K562 (cell line): ENCODE results near the gene EPB41L4B. TPM values are rescaled to one million over a fixed set of nuclear protein-coding genes. Genes with fewer than 3 reads are reported as not detected.

ENCODE experiments used
- GATAD2B ChIP-seq: fragments of 450-650 bp; IDR thresholded peaks from 2 replicates; pipeline ENCODE4 v1.6.1; 2017; ENCODE audit warnings: mild to moderate bottlenecking, borderline replicate concordance
- SIN3A ChIP-seq, 2 experiments: fragments of 150-350 bp in 1 of 2; IDR thresholded peaks; 2 replicates each; pipeline ENCODE4 v1.6.1; 2011 to 2016; ENCODE audit warnings: borderline replicate concordance in 2 of 2, low read depth in 2 of 2, low read length in 2 of 2, mild to moderate bottlenecking in 2 of 2, moderate library complexity in 2 of 2; ENCODE audit not compliant: control insufficient read depth in 1 of 2
- SNIP1 ChIP-seq: fragments of 450-650 bp; IDR thresholded peaks from 2 replicates; pipeline ENCODE4 v1.7.1; 2017; ENCODE audit warnings: low read depth, mild to moderate bottlenecking
- SP1 ChIP-seq: sonication (generic); formaldehyde crosslinking; IDR thresholded peaks from 2 replicates; pipeline ENCODE4 v1.8.1; 2022; ENCODE audit warnings: mild to moderate bottlenecking, missing genetic modification reagents
- TRIM28 ChIP-seq: fragments of 450-650 bp; IDR thresholded peaks from 2 replicates; pipeline ENCODE4 v1.6.1; 2017
- ZNF134 ChIP-seq: fragments of 250-450 bp; sonication (Bioruptor Pico); conservative IDR thresholded peaks from 2 replicates; pipeline ENCODE4 v1.4.0; 2020
- ZNF146 ChIP-seq: IDR thresholded peaks from one replicate; pipeline ENCODE4 v1.6.1; 2018; ENCODE audit warnings: missing compliant biosample characterization; ENCODE audit not compliant: unreplicated experiment
- polyA plus RNA-seq, 8 experiments: library from polyadenylated mRNA; depleted of rRNA in 4 of 8; stranded (reverse) in 5 of 8; unstranded in 3 of 8; fragments of >200 nt; fragmentation: Nextera tagmentation in 2 of 8; fragmentation: Illumina TruSeq in 1 of 8; extraction: Ambion mirVana in 2 of 8; extraction: Trizol in 1 of 8; gene quantifications; 2 replicates each; pipeline versions ENCODE4 v1.2.1 to v1.2.3, GENCODE V29; 2011 to 2014; ENCODE audit warnings: inconsistent platforms in 1 of 8, missing spikeins in 1 of 8
- total RNA-seq, 7 experiments: library from RNA; depleted of rRNA in 6 of 7; stranded (reverse); fragments of >200 nt in 6 of 7; fragmentation: Illumina TruSeq in 2 of 7; extraction: Trizol in 2 of 7; gene quantifications; 2 replicates each; pipeline versions ENCODE4 v1.2.1 to v1.2.3, GENCODE V29; 2011 to 2021; ENCODE audit warnings: low replicate concordance in 1 of 7
- TF ChIP-seq, protein P1 (sequence below): sonication (generic); formaldehyde crosslinking; IDR thresholded peaks from 2 replicates; pipeline ENCODE4 v1.8.0; 2023; ENCODE audit warnings: mild to moderate bottlenecking, missing genetic modification reagents
- TF ChIP-seq, protein P2 (sequence below): sonication (generic); formaldehyde crosslinking; IDR thresholded peaks from 2 replicates; pipeline ENCODE4 v1.8.1; 2023; ENCODE audit warnings: mild to moderate bottlenecking, missing genetic modification reagents
- TF ChIP-seq, protein P3 (sequence below): fragments of 200-400 bp; formaldehyde crosslinking; IDR thresholded peaks from 2 replicates; pipeline ENCODE4 v1.6.1; 2017; ENCODE audit warnings: mild to moderate bottlenecking, low read depth, low read length, moderate library complexity
- TF ChIP-seq, protein P4 (sequence below), 2 experiments: fragments of 200-800 bp in 1 of 2; sonication (Bioruptor generic) in 1 of 2; sonication (generic) in 1 of 2; formaldehyde crosslinking in 1 of 2; IDR thresholded peaks in 1 of 2; conservative IDR thresholded peaks in 1 of 2; 2 replicates each; pipeline versions ENCODE4 v1.5.0 to v1.6.1; 2016 to 2020; ENCODE audit warnings: missing compliant biosample characterization in 1 of 2, missing genetic modification characterization in 1 of 2, missing genetic modification reagents in 1 of 2
- TF ChIP-seq, protein P5 (sequence below): sonication (generic); IDR thresholded peaks from 2 replicates; pipeline ENCODE4 v1.6.1; 2016
- TF ChIP-seq, protein P6 (sequence below): fragments of 250-450 bp; sonication (Bioruptor Pico); IDR thresholded peaks from 2 replicates; pipeline ENCODE4 v1.5.0; 2021; ENCODE audit warnings: mild to moderate bottlenecking, borderline replicate concordance

EPB41L4B gene
- total and polyA plus RNA-seq, 9 of the 15 experiments (the other 6 are each of a cell fraction or from before 2014, with no cell fraction given): 0.09 to 0.38 (median 0.21) TPM

DNA sequence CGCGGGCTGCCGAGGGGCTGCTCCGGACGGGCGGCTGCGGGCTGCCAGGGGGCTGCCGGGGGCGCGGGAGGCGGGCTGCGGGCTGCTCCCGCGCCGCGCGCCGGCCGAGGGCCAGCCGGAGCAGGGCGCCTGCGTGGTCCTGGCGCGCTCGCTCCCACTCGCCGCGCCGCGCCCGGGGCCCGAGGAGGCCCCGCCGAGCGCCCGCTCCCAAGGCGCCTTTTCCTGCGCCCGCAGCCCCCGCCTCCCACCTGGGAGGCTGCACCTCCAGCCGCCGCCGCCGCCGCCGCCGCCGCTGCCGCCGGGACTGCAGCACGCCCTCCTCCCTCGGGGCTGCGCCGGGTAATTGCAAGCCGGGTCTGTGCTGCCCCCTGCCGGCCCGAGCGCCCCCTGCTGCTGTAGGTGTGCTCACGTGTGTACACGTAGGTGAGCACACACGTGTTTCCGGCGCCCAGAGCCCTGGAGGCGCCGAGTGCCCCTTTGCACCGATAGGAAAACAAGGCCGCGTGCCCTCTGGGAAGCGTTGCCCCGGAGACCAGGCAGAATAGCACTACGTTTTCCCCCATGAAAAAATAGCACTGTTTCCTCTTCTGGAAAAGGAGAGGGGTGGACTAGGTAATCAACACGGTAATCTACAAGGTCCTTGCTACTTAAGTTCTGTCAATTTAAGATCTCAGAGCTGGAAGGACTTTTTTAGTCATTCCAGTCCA is at the start of gene EPB41L4B (continued):
- TF ChIP-seq, protein P1, sequence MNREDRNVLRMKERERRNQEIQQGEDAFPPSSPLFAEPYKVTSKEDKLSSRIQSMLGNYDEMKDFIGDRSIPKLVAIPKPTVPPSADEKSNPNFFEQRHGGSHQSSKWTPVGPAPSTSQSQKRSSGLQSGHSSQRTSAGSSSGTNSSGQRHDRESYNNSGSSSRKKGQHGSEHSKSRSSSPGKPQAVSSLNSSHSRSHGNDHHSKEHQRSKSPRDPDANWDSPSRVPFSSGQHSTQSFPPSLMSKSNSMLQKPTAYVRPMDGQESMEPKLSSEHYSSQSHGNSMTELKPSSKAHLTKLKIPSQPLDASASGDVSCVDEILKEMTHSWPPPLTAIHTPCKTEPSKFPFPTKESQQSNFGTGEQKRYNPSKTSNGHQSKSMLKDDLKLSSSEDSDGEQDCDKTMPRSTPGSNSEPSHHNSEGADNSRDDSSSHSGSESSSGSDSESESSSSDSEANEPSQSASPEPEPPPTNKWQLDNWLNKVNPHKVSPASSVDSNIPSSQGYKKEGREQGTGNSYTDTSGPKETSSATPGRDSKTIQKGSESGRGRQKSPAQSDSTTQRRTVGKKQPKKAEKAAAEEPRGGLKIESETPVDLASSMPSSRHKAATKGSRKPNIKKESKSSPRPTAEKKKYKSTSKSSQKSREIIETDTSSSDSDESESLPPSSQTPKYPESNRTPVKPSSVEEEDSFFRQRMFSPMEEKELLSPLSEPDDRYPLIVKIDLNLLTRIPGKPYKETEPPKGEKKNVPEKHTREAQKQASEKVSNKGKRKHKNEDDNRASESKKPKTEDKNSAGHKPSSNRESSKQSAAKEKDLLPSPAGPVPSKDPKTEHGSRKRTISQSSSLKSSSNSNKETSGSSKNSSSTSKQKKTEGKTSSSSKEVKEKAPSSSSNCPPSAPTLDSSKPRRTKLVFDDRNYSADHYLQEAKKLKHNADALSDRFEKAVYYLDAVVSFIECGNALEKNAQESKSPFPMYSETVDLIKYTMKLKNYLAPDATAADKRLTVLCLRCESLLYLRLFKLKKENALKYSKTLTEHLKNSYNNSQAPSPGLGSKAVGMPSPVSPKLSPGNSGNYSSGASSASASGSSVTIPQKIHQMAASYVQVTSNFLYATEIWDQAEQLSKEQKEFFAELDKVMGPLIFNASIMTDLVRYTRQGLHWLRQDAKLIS (CRISPR knock-in tag): no peak
- TF ChIP-seq, protein P2, sequence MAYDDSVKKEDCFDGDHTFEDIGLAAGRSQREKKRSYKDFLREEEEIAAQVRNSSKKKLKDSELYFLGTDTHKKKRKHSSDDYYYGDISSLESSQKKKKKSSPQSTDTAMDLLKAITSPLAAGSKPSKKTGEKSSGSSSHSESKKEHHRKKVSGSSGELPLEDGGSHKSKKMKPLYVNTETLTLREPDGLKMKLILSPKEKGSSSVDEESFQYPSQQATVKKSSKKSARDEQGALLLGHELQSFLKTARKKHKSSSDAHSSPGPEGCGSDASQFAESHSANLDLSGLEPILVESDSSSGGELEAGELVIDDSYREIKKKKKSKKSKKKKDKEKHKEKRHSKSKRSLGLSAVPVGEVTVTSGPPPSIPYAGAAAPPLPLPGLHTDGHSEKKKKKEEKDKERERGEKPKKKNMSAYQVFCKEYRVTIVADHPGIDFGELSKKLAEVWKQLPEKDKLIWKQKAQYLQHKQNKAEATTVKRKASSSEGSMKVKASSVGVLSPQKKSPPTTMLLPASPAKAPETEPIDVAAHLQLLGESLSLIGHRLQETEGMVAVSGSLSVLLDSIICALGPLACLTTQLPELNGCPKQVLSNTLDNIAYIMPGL (CRISPR knock-in tag): no peak
- peak in 1 of 2 experiments; percentile 37; a peak in 1 of 4 replicates for TF ChIP-seq SIN3A (IDR thresholded peaks at IDR 0.05; ENCODE audit: borderline replicate concordance in 2 of 2, control insufficient read depth in 1 of 2, low read depth in 2 of 2, low read length in 2 of 2)
- no peak for TF ChIP-seq ZNF146
- no peak for TF ChIP-seq TRIM28
- TF ChIP-seq, protein P3, sequence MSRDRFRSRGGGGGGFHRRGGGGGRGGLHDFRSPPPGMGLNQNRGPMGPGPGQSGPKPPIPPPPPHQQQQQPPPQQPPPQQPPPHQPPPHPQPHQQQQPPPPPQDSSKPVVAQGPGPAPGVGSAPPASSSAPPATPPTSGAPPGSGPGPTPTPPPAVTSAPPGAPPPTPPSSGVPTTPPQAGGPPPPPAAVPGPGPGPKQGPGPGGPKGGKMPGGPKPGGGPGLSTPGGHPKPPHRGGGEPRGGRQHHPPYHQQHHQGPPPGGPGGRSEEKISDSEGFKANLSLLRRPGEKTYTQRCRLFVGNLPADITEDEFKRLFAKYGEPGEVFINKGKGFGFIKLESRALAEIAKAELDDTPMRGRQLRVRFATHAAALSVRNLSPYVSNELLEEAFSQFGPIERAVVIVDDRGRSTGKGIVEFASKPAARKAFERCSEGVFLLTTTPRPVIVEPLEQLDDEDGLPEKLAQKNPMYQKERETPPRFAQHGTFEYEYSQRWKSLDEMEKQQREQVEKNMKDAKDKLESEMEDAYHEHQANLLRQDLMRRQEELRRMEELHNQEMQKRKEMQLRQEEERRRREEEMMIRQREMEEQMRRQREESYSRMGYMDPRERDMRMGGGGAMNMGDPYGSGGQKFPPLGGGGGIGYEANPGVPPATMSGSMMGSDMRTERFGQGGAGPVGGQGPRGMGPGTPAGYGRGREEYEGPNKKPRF: no peak
- no peak for TF ChIP-seq SNIP1
- no peak for TF ChIP-seq SP1 (CRISPR knock-in tag)
- TF ChIP-seq, protein P4, sequence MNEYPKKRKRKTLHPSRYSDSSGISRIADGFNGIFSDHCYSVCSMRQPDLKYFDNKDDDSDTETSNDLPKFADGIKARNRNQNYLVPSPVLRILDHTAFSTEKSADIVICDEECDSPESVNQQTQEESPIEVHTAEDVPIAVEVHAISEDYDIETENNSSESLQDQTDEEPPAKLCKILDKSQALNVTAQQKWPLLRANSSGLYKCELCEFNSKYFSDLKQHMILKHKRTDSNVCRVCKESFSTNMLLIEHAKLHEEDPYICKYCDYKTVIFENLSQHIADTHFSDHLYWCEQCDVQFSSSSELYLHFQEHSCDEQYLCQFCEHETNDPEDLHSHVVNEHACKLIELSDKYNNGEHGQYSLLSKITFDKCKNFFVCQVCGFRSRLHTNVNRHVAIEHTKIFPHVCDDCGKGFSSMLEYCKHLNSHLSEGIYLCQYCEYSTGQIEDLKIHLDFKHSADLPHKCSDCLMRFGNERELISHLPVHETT (CRISPR knock-in tag; conservative IDR thresholded peaks at IDR 0.05 in 1 of 2, IDR thresholded peaks at IDR 0.05 in 1 of 2): no peak
- no peak for TF ChIP-seq ZNF134
- peak; percentile 60 for TF ChIP-seq GATAD2B
- TF ChIP-seq, protein P5, sequence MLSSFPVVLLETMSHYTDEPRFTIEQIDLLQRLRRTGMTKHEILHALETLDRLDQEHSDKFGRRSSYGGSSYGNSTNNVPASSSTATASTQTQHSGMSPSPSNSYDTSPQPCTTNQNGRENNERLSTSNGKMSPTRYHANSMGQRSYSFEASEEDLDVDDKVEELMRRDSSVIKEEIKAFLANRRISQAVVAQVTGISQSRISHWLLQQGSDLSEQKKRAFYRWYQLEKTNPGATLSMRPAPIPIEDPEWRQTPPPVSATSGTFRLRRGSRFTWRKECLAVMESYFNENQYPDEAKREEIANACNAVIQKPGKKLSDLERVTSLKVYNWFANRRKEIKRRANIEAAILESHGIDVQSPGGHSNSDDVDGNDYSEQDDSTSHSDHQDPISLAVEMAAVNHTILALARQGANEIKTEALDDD: no peak
- TF ChIP-seq, protein P6, sequence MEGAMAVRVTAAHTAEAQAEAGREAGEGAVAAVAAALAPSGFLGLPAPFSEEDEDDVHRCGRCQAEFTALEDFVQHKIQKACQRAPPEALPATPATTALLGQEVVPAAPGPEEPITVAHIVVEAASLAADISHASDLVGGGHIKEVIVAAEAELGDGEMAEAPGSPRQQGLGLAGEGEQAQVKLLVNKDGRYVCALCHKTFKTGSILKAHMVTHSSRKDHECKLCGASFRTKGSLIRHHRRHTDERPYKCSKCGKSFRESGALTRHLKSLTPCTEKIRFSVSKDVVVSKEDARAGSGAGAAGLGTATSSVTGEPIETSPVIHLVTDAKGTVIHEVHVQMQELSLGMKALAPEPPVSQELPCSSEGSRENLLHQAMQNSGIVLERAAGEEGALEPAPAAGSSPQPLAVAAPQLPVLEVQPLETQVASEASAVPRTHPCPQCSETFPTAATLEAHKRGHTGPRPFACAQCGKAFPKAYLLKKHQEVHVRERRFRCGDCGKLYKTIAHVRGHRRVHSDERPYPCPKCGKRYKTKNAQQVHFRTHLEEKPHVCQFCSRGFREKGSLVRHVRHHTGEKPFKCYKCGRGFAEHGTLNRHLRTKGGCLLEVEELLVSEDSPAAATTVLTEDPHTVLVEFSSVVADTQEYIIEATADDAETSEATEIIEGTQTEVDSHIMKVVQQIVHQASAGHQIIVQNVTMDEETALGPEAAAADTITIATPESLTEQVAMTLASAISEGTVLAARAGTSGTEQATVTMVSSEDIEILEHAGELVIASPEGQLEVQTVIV: no peak
